OCI-LY7 (cell line): ENCODE data around the gene CCDC8.

ENCODE experiments used
- EZH2phosphoT487 ChIP-seq: fragments of 200-600 bp; sonication (generic); IDR thresholded peaks from 2 replicates; pipeline ENCODE4 v1.6.1; 2018; ENCODE audit warnings: low read depth, borderline replicate concordance, mild to moderate bottlenecking, mixed run types, antibody characterized with exemption, low read length, moderate library complexity, mixed read lengths
- TF ChIP-seq, protein P1 (sequence below): fragments of 200-600 bp; sonication (generic); conservative IDR thresholded peaks from 2 replicates; pipeline ENCODE4 v1.5.1; 2014; ENCODE audit warnings: mild to moderate bottlenecking, antibody characterized with exemption, low read length, moderate library complexity, mixed read lengths

DNA sequence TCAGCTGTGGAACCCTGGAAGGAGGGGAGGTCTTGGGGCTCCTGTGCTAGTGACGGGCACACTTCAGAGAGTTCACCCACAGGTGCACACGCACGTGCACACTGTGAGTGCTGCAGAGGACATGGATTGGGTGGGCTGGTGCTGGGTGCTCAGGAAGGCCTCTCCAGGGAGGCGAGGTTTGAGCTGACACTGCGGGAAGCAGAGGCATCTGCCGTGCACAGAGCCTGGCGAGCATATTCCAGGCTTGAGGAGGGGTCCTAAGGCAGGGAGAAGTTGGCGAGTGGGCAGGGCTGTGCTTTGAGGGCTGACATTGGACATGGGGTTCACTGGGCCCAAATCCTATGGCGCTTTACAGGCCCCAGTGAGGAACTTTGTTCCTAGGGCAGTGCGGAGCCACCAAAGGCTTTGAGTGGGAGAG, 25.6 kb downstream of the CCDC8 start:
- TF ChIP-seq, protein P1, sequence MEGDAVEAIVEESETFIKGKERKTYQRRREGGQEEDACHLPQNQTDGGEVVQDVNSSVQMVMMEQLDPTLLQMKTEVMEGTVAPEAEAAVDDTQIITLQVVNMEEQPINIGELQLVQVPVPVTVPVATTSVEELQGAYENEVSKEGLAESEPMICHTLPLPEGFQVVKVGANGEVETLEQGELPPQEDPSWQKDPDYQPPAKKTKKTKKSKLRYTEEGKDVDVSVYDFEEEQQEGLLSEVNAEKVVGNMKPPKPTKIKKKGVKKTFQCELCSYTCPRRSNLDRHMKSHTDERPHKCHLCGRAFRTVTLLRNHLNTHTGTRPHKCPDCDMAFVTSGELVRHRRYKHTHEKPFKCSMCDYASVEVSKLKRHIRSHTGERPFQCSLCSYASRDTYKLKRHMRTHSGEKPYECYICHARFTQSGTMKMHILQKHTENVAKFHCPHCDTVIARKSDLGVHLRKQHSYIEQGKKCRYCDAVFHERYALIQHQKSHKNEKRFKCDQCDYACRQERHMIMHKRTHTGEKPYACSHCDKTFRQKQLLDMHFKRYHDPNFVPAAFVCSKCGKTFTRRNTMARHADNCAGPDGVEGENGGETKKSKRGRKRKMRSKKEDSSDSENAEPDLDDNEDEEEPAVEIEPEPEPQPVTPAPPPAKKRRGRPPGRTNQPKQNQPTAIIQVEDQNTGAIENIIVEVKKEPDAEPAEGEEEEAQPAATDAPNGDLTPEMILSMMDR: no peak
- TF ChIP-seq EZH2phosphoT487: no peak
